Spinal cord (tissue), 10 donors: Measurements from ENCODE around the gene GLE1. TPM values are rescaled to one million over a fixed set of nuclear protein-coding genes. Genes with fewer than 3 reads are reported as not detected.

ENCODE experiments used
- DNase-seq, 6 donors: peaks; one replicate each; pipeline versions ENCODE4 v3.0.0 to v3.0.0-alpha.2; 2013 to 2015; ENCODE audit warnings: low spot score in 6 of 6, low read depth in 4 of 6
- H3K27ac ChIP-seq: one replicate; pipeline ENCODE4 v1.5.1; 2013; ENCODE audit warnings: low read depth, low read length, control low read depth
- H3K27me3 ChIP-seq: one replicate; pipeline ENCODE4 v1.6.1; 2013; ENCODE audit warnings: low read length; ENCODE audit not compliant: control insufficient read depth, insufficient read depth
- H3K36me3 ChIP-seq: one replicate; pipeline ENCODE4 v1.6.1; 2013; ENCODE audit warnings: low read length; ENCODE audit not compliant: control insufficient read depth, insufficient read depth
- H3K4me1 ChIP-seq: one replicate; pipeline ENCODE4 v1.6.1; 2013; ENCODE audit warnings: low read length; ENCODE audit not compliant: control insufficient read depth, insufficient read depth
- H3K4me3 ChIP-seq: one replicate; pipeline ENCODE4 v1.5.1; 2013; ENCODE audit warnings: low read depth, low read length, control low read depth
- H3K9me3 ChIP-seq: one replicate; pipeline ENCODE4 v1.6.1; 2013; ENCODE audit warnings: low read length; ENCODE audit not compliant: control insufficient read depth, insufficient read depth
- WGBS: methylation state at CpG from one replicate; pipeline ENCODE4 v1.1.5; 2013; ENCODE audit warnings: missing lambda C conversion rate; ENCODE audit not compliant: insufficient coverage; 5-methylcytosine and 5-hydroxymethylcytosine counted together
- polyA plus RNA-seq, 2 donors: library from polyadenylated mRNA; unstranded; fragments of 120-200 nt; gene quantifications; one replicate each; pipeline ENCODE4 v1.2.1, GENCODE V29; 2013; ENCODE audit not compliant: insufficient read length in 2 of 2
- total RNA-seq, 2 donors: library from RNA; depleted of rRNA in 1 of 2; stranded (reverse); fragments of 120-200 nt in 1 of 2; fragments of >200 nt in 1 of 2; gene quantifications; one replicate each; pipeline versions ENCODE4 v1.2.3 to v1.2.4, GENCODE V29; 2013 to 2014
- donor health status: healthy.

GLE1 gene
- total and polyA plus RNA-seq, 4 donors: 14.8 to 27.8 (median 21.0) TPM

- H3K27ac ChIP-seq: no peak overlapping the region
- H3K4me3 ChIP-seq: no peak overlapping the region
- H3K4me1 ChIP-seq: peaks cover 25% of the 10 kb centered on the region
- DNase-seq: no peak
- WGBS: 87% methylated on average over 6 of the region's 7 CpGs
- no peaks in the 10 kb centered on the region for H3K9me3 ChIP-seq
- H3K36me3 ChIP-seq: no peaks in the 10 kb centered on the region
- no peaks in the 10 kb centered on the region for H3K27me3 ChIP-seq
Observed at GRCh38 chr9:128548876-128549275, 44.4 kb downstream of the GLE1 start.

GRCh38 chr9:128550226-128550625 lies 45.7 kb downstream of the GLE1 start:
- H3K27ac ChIP-seq: peak overlapping the region; percentile 96
- no peaks in the 10 kb centered on the region for H3K9me3 ChIP-seq
- H3K4me1 ChIP-seq: peaks cover 29% of the 10 kb centered on the region
- H3K4me3 ChIP-seq: no peak overlapping the region
- H3K36me3 ChIP-seq: no peaks in the 10 kb centered on the region
- no peaks in the 10 kb centered on the region for H3K27me3 ChIP-seq
- peak in 1 of 6 donors; percentile 31 for DNase-seq
- WGBS: no CpG with 5 or more reads among the region's 2 CpGs

- no peaks in the 10 kb centered on the region for H3K9me3 ChIP-seq
- WGBS: 0% methylated on average over 7 of the region's 11 CpGs
- H3K36me3 ChIP-seq: no peaks in the 10 kb centered on the region
- H3K27me3 ChIP-seq: no peaks in the 10 kb centered on the region
- peak in 5 of 6 donors; percentile 62 to 86 (median 70) for DNase-seq
- H3K4me3 ChIP-seq: peak overlapping the region; percentile 90
- peaks cover 33% of the 10 kb centered on the region for H3K4me1 ChIP-seq
- H3K27ac ChIP-seq: peak overlapping the region; percentile 96
Observed at GRCh38 chr9:128550770-128551656, 46.5 kb downstream of the GLE1 start.

- Histone ChIP-seq H3K4me1 (peaks cover 34% of the 10 kb centered on the region), H3K9me3 (no peaks in the 10 kb centered on the region), H3K27ac (peak overlapping the region; percentile 96), H3K36me3 (no peaks in the 10 kb centered on the region), H3K4me3 (peak overlapping the region; percentile 90), H3K27me3 (no peaks in the 10 kb centered on the region)
- peak in 1 of 6 donors; percentile 35 for DNase-seq
- WGBS: 1% methylated on average over 20 of the region's 22 CpGs
Observed at GRCh38 chr9:128551657-128552152, 47.2 kb downstream of the GLE1 start.

GRCh38 chr9:128552153-128552743 lies 47.7 kb downstream of the GLE1 start, which contains the start of gene SPTAN1:
Gene SPTAN1 (plus strand): TSS chr9:128552587. CDS start chr9:128566741, 14,154 bp downstream.
- peak; percentile 84 to 98 (median 88) for DNase-seq
- no peaks in the 10 kb centered on the region for H3K27me3 ChIP-seq
- H3K9me3 ChIP-seq: no peaks in the 10 kb centered on the region
- peak within 1 kb of the TSS; percentile 96 for H3K27ac ChIP-seq
- H3K4me3 ChIP-seq: peak within 1 kb of the TSS; percentile 90
- 0% methylated on average over 81 of the region's 81 CpGs for WGBS
- H3K36me3 ChIP-seq: no peaks in the 10 kb centered on the region
- H3K4me1 ChIP-seq: peaks cover 34% of the 10 kb centered on the region

DNA sequence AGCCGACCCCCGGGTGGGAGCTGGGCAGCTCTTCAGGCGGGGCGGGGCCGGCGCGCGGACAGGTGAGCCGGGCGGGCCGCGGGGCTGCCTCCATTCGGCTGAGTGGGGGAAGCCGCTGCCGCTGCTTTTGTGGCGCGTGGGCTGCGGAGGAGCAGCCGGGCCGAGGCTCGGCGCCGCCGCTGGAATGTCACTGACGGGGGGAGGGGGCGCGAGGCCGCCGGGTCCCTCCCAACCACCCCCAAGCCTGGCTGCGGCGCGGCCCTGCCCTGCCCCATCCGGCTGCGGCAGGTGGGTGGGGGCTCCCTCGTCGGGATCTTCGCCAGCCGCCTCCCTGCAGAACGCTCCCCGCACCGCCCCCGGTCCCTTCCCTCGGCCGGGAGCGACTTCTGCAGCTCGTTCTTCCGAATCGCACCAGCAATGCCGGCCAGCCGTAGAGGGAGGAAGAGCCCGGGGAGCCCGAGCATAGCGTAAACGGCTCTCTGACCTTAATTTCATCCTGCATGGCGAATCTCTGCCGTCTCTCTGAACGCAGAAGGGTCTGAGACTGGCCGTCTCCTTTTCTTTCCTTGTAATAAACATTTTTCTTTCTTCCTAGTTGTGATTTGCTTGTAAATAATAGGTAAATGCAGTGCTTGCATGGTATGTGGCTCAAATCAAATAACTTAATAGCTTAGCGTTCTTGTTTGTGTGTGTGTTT lies 48.4 kb downstream of the GLE1 start:
- no peaks in the 10 kb centered on the region for H3K27me3 ChIP-seq
- H3K9me3 ChIP-seq: no peaks in the 10 kb centered on the region
- H3K4me3 ChIP-seq: peak overlapping the region; percentile 87
- H3K27ac ChIP-seq: peak overlapping the region; percentile 93
- peak in 2 of 6 donors; percentile 68 to 76 for DNase-seq
- WGBS: 0% methylated on average over 52 of the region's 59 CpGs
- H3K4me1 ChIP-seq: peaks cover 38% of the 10 kb centered on the region
- no peaks in the 10 kb centered on the region for H3K36me3 ChIP-seq

DNA sequence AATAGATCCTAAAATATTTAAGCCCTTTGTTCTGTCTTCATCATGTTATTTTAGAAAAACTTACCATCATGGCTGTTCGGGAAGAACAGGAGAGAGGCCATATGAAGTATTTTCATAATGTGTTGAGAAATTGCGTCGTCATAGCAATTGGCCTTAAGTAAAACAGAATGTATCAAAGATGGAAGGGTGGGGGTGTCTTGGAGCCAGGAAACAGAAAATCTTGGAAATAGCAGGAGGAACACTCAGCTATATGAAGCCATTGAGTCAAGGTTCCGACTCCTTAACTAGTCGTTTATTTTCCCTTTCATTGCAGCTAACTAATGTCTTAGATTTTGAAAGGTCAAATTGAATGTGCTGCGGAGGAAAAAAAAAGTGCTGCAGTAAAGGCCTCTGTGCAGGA lies 49.2 kb downstream of the GLE1 start:
- peak overlapping the region; percentile 87 for H3K4me3 ChIP-seq
- peak overlapping the region; percentile 93 for H3K27ac ChIP-seq
- peak in 3 of 6 donors; percentile 33 to 87 (median 70) for DNase-seq
- no peaks in the 10 kb centered on the region for H3K9me3 ChIP-seq
- peaks cover 45% of the 10 kb centered on the region for H3K4me1 ChIP-seq
- WGBS: 0% methylated on average over 3 of the region's 6 CpGs
- no peaks in the 10 kb centered on the region for H3K27me3 ChIP-seq
- no peaks in the 10 kb centered on the region for H3K36me3 ChIP-seq

GRCh38 chr9:128554155-128554862 lies 49.8 kb downstream of the GLE1 start:
- Histone ChIP-seq H3K27me3 (no peaks in the 10 kb centered on the region), H3K36me3 (no peaks in the 10 kb centered on the region), H3K27ac (peak overlapping the region; percentile 93), H3K4me1 (peaks cover 50% of the 10 kb centered on the region), H3K9me3 (no peaks in the 10 kb centered on the region), H3K4me3 (peak overlapping the region; percentile 87)
- peak in 3 of 6 donors; percentile 35 to 79 (median 70) for DNase-seq
- 3% methylated on average over 5 of the region's 5 CpGs for WGBS
